PC-9 (cell line): ENCODE measurements around the gene TRIB2.

Source experiments
- CTCF ChIP-seq: fragments of 200-600 bp; sonication (generic); conservative IDR thresholded peaks from 2 replicates; pipeline ENCODE4 v1.6.1; 2017; ENCODE audit warnings: mixed run types, antibody characterized with exemption, mild to moderate bottlenecking, moderate library complexity
- EZH2 ChIP-seq: fragments of 200-600 bp; sonication (generic); IDR thresholded peaks from 2 replicates; pipeline ENCODE4 v1.8.0; 2017; ENCODE audit warnings: antibody characterized with exemption, low read depth

GRCh38 chr2:12719400-12720277 lies 2.9 kb downstream of the TRIB2 start:
- TF ChIP-seq CTCF (no peak; the same call in 1 of the 2 replicates), EZH2 (no peak)
